HEK293 (cell line): Measurements from ENCODE around the gene INO80C.

Experiments used
- CTCF ChIA-PET: fragments of 350-600 bp; formaldehyde crosslinking; extraction: SDS; loops from one replicate; lab custom pipeline; 2021; ENCODE audit warnings: antibody characterized with exemption; lab: Yijun Ruan, JAX
- POLR2A ChIA-PET: fragments of 300-600 bp; formaldehyde crosslinking; extraction: SDS; loops from one replicate; lab custom pipeline; 2020; ENCODE audit warnings: antibody characterized with exemption, inconsistent platforms; lab: Yijun Ruan, JAX
- H3K27ac ChIP-seq: fragments of 200-500 bp; sonication (Bioruptor generic); 2 replicates; pipeline ENCODE4 v1.5.1; 2014; ENCODE audit warnings: low read depth, low read length, control low read depth, inconsistent platforms; ENCODE audit errors: extremely low read depth
- H3K36me3 ChIP-seq, 2 experiments: fragments of 200-500 bp in 1 of 2; sonication (Bioruptor generic) in 1 of 2; 1 replicate in 1 of 2; 2 replicates in 1 of 2; pipeline ENCODE4 v1.5.1; 2014 to 2017; ENCODE audit warnings: inconsistent platforms in 2 of 2, low read length in 2 of 2; ENCODE audit not compliant: control insufficient read depth in 2 of 2, insufficient read depth in 1 of 2
- H3K4me1 ChIP-seq: fragments of 200-500 bp; sonication (Bioruptor generic); 2 replicates; pipeline ENCODE4 v1.5.1; 2014; ENCODE audit warnings: mild to moderate bottlenecking, low read length, inconsistent platforms; ENCODE audit not compliant: control insufficient read depth, insufficient read depth
- H3K4me3 ChIP-seq: 2 replicates; pipeline ENCODE4 v1.5.1; 2011; ENCODE audit warnings: low read depth, mild to moderate bottlenecking, control low read depth, low read length, moderate library complexity
- H3K9me3 ChIP-seq: fragments of 200-500 bp; sonication (Bioruptor generic); 2 replicates; pipeline ENCODE4 v1.5.1; 2014; ENCODE audit warnings: low read depth, low read length, inconsistent platforms; ENCODE audit not compliant: control insufficient read depth, insufficient read depth
- BCL11A ChIP-seq: fragments of 450-650 bp; formaldehyde crosslinking; IDR thresholded peaks from 2 replicates; pipeline ENCODE4 v1.5.1; 2016; ENCODE audit warnings: low read depth, missing biosample characterization, missing genetic modification characterization
- KLF9 ChIP-seq: fragments of 450-650 bp; formaldehyde crosslinking; IDR thresholded peaks from 2 replicates; pipeline ENCODE4 v1.5.1; 2016; ENCODE audit warnings: missing biosample characterization, missing genetic modification characterization, low read depth
- TCF7L2 ChIP-seq: IDR thresholded peaks from 2 replicates; pipeline ENCODE4 v1.6.1; 2011; ENCODE audit warnings: low read depth, mild to moderate bottlenecking, inconsistent platforms, low read length, moderate library complexity, borderline replicate concordance
- ZFP3 ChIP-seq: fragments of 450-650 bp; formaldehyde crosslinking; IDR thresholded peaks from 2 replicates; pipeline ENCODE4 v1.5.1; 2016; ENCODE audit warnings: low read depth, missing biosample characterization, missing genetic modification characterization
- ZNF133 ChIP-seq: fragments of 450-650 bp; formaldehyde crosslinking; IDR thresholded peaks from 2 replicates; pipeline ENCODE4 v1.5.1; 2016; ENCODE audit warnings: missing biosample characterization, missing genetic modification characterization
- ZNF138 ChIP-seq: fragments of 450-650 bp; formaldehyde crosslinking; IDR thresholded peaks from 2 replicates; pipeline ENCODE4 v1.5.1; 2016; ENCODE audit warnings: missing biosample characterization, missing genetic modification characterization, borderline replicate concordance
- ZNF157 ChIP-seq: fragments of 450-650 bp; formaldehyde crosslinking; IDR thresholded peaks from 2 replicates; pipeline ENCODE4 v1.5.1; 2016; ENCODE audit warnings: missing biosample characterization, missing genetic modification characterization
- ZNF184 ChIP-seq: fragments of 450-650 bp; IDR thresholded peaks from 2 replicates; pipeline ENCODE4 v1.5.1; 2018; ENCODE audit warnings: missing biosample characterization, mild to moderate bottlenecking, missing genetic modification characterization
- ZNF214 ChIP-seq: fragments of 450-650 bp; formaldehyde crosslinking; IDR thresholded peaks from 2 replicates; pipeline ENCODE4 v1.5.1; 2017; ENCODE audit warnings: missing biosample characterization, mild to moderate bottlenecking, missing genetic modification characterization, borderline replicate concordance
- ZNF324 ChIP-seq: fragments of 450-650 bp; formaldehyde crosslinking; IDR thresholded peaks from 2 replicates; pipeline ENCODE4 v1.5.1; 2016; ENCODE audit warnings: missing biosample characterization, missing genetic modification characterization
- ZNF423 ChIP-seq: fragments of 450-650 bp; formaldehyde crosslinking; IDR thresholded peaks from 2 replicates; pipeline ENCODE4 v1.5.1; 2016; ENCODE audit warnings: missing biosample characterization, missing genetic modification characterization
- ZNF501 ChIP-seq: fragments of 450-650 bp; formaldehyde crosslinking; IDR thresholded peaks from 2 replicates; pipeline ENCODE4 v1.5.1; 2016; ENCODE audit warnings: missing biosample characterization, missing genetic modification characterization
- ZNF544 ChIP-seq: fragments of 450-650 bp; formaldehyde crosslinking; IDR thresholded peaks from 2 replicates; pipeline ENCODE4 v1.5.0; 2017; ENCODE audit warnings: missing biosample characterization, missing genetic modification characterization
- ZNF549 ChIP-seq: fragments of 450-650 bp; IDR thresholded peaks from 2 replicates; pipeline ENCODE4 v1.5.1; 2018; ENCODE audit warnings: missing biosample characterization, missing genetic modification characterization, mild to moderate bottlenecking, inconsistent platforms, moderate library complexity
- ZNF621 ChIP-seq: fragments of 450-650 bp; formaldehyde crosslinking; IDR thresholded peaks from 2 replicates; pipeline ENCODE4 v1.5.1; 2017; ENCODE audit warnings: missing biosample characterization, missing genetic modification characterization
- ZSCAN16 ChIP-seq: fragments of 450-650 bp; formaldehyde crosslinking; IDR thresholded peaks from 2 replicates; pipeline ENCODE4 v1.5.1; 2016; ENCODE audit warnings: missing biosample characterization, missing genetic modification characterization
- ZSCAN30 ChIP-seq: fragments of 450-650 bp; IDR thresholded peaks from 2 replicates; pipeline ENCODE4 v1.5.1; 2018; ENCODE audit warnings: missing biosample characterization, mild to moderate bottlenecking, missing genetic modification characterization, moderate library complexity
- TF ChIP-seq, protein P1 (sequence below): fragments of 450-650 bp; formaldehyde crosslinking; IDR thresholded peaks from 2 replicates; pipeline ENCODE4 v1.5.1; 2016; ENCODE audit warnings: missing biosample characterization, missing genetic modification characterization
- TF ChIP-seq, protein P2 (sequence below): fragments of 450-650 bp; formaldehyde crosslinking; IDR thresholded peaks from 2 replicates; pipeline ENCODE4 v1.5.1; 2016; ENCODE audit warnings: missing biosample characterization, missing genetic modification characterization, borderline replicate concordance
- TF ChIP-seq, protein P3 (sequence below): fragments of 450-650 bp; formaldehyde crosslinking; IDR thresholded peaks from 2 replicates; pipeline ENCODE4 v1.5.1; 2016; ENCODE audit warnings: missing biosample characterization, missing genetic modification characterization

INO80C gene

DNA sequence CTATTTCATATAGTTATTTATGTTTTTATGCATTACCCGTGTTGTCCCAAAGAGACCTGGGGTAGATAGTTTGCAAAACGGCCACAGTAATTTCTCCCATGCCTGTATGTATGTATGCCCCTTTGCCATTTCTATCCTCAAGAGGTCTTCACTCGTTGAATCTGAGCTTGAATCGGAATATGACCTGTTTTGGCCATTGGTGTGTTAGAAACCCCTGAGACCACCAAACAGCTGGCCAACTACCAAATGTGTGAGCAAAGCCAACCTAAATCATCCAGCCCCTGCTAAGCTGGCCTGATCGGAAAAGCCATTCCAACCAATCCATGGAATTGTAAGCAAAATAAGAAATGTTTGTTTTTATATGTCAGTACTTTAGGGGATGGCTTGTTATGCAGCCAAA lies 23.4 kb upstream of the INO80C start:
- Histone ChIP-seq H3K4me1 (no peaks in the 10 kb centered on the region), H3K36me3 (no peaks in the 10 kb centered on the region), H3K9me3 (no peaks in the 10 kb centered on the region), H3K4me3 (no peak overlapping the region), H3K27ac (no peak overlapping the region)
- ChIA-PET POLR2A (interaction anchor here (1.2 kb wide), 1 partner anchor 24 kb away, joined by 4 read pairs; the partner anchor contains the start of gene INO80C), CTCF (interaction anchor here (1.4 kb wide), 1 partner anchor 134 kb away, joined by 3 read pairs; no protein-coding TSS in a partner anchor)
- TF ChIP-seq, protein P1, sequence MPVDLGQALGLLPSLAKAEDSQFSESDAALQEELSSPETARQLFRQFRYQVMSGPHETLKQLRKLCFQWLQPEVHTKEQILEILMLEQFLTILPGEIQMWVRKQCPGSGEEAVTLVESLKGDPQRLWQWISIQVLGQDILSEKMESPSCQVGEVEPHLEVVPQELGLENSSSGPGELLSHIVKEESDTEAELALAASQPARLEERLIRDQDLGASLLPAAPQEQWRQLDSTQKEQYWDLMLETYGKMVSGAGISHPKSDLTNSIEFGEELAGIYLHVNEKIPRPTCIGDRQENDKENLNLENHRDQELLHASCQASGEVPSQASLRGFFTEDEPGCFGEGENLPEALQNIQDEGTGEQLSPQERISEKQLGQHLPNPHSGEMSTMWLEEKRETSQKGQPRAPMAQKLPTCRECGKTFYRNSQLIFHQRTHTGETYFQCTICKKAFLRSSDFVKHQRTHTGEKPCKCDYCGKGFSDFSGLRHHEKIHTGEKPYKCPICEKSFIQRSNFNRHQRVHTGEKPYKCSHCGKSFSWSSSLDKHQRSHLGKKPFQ (tag by site-specific recombination): no peak
- TF ChIP-seq ZNF184 (tag by site-specific recombination) (no peak), KLF9 (no peak), TCF7L2 (no peak), ZNF138 (tag by site-specific recombination) (no peak), ZNF544 (no peak), ZNF501 (tag by site-specific recombination) (no peak), ZNF423 (tag by site-specific recombination) (no peak)
- TF ChIP-seq, protein P2, sequence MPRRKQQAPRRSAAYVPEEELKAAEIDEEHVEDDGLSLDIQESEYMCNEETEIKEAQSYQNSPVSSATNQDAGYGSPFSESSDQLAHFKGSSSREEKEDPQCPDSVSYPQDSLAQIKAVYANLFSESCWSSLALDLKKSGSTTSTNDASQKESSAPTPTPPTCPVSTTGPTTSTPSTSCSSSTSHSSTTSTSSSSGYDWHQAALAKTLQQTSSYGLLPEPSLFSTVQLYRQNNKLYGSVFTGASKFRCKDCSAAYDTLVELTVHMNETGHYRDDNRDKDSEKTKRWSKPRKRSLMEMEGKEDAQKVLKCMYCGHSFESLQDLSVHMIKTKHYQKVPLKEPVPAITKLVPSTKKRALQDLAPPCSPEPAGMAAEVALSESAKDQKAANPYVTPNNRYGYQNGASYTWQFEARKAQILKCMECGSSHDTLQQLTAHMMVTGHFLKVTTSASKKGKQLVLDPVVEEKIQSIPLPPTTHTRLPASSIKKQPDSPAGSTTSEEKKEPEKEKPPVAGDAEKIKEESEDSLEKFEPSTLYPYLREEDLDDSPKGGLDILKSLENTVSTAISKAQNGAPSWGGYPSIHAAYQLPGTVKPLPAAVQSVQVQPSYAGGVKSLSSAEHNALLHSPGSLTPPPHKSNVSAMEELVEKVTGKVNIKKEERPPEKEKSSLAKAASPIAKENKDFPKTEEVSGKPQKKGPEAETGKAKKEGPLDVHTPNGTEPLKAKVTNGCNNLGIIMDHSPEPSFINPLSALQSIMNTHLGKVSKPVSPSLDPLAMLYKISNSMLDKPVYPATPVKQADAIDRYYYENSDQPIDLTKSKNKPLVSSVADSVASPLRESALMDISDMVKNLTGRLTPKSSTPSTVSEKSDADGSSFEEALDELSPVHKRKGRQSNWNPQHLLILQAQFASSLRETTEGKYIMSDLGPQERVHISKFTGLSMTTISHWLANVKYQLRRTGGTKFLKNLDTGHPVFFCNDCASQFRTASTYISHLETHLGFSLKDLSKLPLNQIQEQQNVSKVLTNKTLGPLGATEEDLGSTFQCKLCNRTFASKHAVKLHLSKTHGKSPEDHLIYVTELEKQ (tag by site-specific recombination): no peak

DNA sequence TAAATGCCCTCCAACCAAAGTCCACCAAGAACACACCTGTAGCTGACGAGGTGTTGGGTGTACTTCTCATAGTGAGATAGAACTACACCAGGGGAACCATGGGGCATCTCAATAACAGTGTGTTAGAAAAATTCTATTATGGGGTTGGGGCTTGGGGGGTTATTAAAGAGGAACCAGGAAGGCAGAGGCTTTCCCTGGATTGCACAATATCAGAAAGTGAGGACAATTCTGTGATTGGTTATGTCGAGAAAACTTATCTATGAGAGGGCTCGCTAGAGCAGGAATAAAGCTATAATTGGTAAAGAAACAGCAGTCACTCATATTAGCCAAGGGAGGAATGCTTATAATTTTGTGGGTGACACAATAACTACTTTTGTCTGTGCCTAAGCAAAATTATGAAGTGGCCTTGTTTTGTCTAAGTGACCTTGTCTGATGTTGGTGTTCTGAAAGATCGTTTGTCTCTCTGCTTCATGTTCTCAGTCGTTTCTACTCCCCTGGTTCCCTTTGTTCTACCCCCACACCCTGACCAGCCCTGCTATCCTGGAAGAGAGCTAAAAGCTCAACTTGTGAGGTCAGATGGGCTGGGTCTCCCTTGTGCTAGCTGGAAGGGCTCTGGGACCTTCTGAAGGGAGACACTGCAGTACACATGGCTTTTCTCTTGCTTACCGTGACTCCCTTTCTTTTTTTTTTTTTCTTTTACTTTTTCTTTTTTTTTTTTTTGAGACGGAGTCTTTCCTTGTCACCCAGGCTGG lies 21.6 kb upstream of the INO80C start:
- TF ChIP-seq BCL11A (tag by site-specific recombination) (no peak), ZNF324 (no peak), ZNF549 (tag by site-specific recombination) (no peak), ZNF133 (tag by site-specific recombination) (no peak), ZSCAN30 (tag by site-specific recombination) (no peak), ZSCAN16 (tag by site-specific recombination) (no peak), ZNF214 (tag by site-specific recombination) (no peak), ZNF621 (tag by site-specific recombination) (no peak), ZFP3 (no peak), ZNF157 (no peak)
- TF ChIP-seq, protein P3, sequence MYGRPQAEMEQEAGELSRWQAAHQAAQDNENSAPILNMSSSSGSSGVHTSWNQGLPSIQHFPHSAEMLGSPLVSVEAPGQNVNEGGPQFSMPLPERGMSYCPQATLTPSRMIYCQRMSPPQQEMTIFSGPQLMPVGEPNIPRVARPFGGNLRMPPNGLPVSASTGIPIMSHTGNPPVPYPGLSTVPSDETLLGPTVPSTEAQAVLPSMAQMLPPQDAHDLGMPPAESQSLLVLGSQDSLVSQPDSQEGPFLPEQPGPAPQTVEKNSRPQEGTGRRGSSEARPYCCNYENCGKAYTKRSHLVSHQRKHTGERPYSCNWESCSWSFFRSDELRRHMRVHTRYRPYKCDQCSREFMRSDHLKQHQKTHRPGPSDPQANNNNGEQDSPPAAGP (tag by site-specific recombination): no peak
- ChIA-PET POLR2A (no interaction called here), CTCF (no interaction called here)
- Histone ChIP-seq H3K4me3 (no peak overlapping the region), H3K27ac (no peak overlapping the region), H3K4me1 (no peaks in the 10 kb centered on the region), H3K36me3 (no peaks in the 10 kb centered on the region), H3K9me3 (no peaks in the 10 kb centered on the region)
